Gastrocnemius medialis (tissue), 4 donors: Measurements from ENCODE around the gene RYR1. TPM values are rescaled to one million over a fixed set of nuclear protein-coding genes. Genes with fewer than 3 reads are reported as not detected.

Experiments
- ATAC-seq, 2 donors: fragments of 150-250 bp; one replicate each; pipeline ENCODE4 v1.9.1; 2016
- DNase-seq, 2 donors: peaks; one replicate each; pipeline ENCODE4 v3.0.0-alpha.2; 2019
- H3K27ac ChIP-seq, 4 donors: fragments of 200-600 bp; sonication (generic); 1 replicate in 1 of 4; 2 replicates in 3 of 4; pipeline ENCODE4 v1.5.1; 2016 to 2018; ENCODE audit warnings: mild to moderate bottlenecking in 2 of 4, moderate library complexity in 1 of 4
- H3K27me3 ChIP-seq, 3 donors: fragments of 200-600 bp; sonication (generic) in 2 of 3; 1 replicate in 1 of 3; 2 replicates in 2 of 3; pipeline versions ENCODE4 v1.5.1 to v1.6.0; 2016 to 2019; ENCODE audit warnings: mild to moderate bottlenecking in 1 of 3, moderate library complexity in 1 of 3
- H3K36me3 ChIP-seq, 2 donors: fragments of 200-600 bp; sonication (generic) in 1 of 2; one replicate each; pipeline ENCODE4 v1.5.1; 2017 to 2018
- H3K4me1 ChIP-seq, 2 donors: fragments of 200-600 bp; sonication (generic) in 1 of 2; one replicate each; pipeline ENCODE4 v1.5.1; 2016 to 2017; ENCODE audit warnings: mild to moderate bottlenecking in 2 of 2
- H3K4me3 ChIP-seq, 4 donors: fragments of 200-600 bp; sonication (generic) in 3 of 4; 1 replicate in 1 of 4; 2 replicates in 3 of 4; pipeline ENCODE4 v1.5.1; 2016 to 2019; ENCODE audit warnings: mild to moderate bottlenecking in 2 of 4
- H3K9me3 ChIP-seq, 3 donors: fragments of 200-600 bp; sonication (generic) in 2 of 3; 1 replicate in 1 of 3; 2 replicates in 2 of 3; pipeline ENCODE4 v1.5.1; 2016 to 2019
- POLR2A ChIP-seq, 2 donors: fragments of 450-650 bp; IDR thresholded peaks; one replicate each; pipeline ENCODE4 v1.6.1; 2017; ENCODE audit warnings: antibody characterized with exemption in 2 of 2, mild to moderate bottlenecking in 2 of 2, moderate library complexity in 2 of 2
- in situ Hi-C, 4 donors: fragments of 200-750 bp; cut with MboI; loops; one replicate each; pipeline versions ENCODE4 v1.15.0 to v1.8.0; 2017; ENCODE audit warnings: low sequenced_read_pairs in 4 of 4
- intact Hi-C: fragments of 100-400 bp; cut with DNase I; formaldehyde crosslinking; loops from one replicate; pipeline ENCODE4 v1.15.1; 2023; ENCODE audit warnings: low total_unique reads
- total RNA-seq, 4 donors: library from RNA; depleted of rRNA; stranded (reverse); fragments of >200 nt; gene quantifications; one replicate each; pipeline versions ENCODE4 v1.1.0 to v1.2.3, GENCODE V29; 2016
- TF ChIP-seq, protein P1 (sequence below), 5 experiments: fragments of 450-650 bp in 3 of 5; fragments of 200-600 bp in 2 of 5; sonication (generic) in 2 of 5; IDR thresholded peaks in 4 of 5; conservative IDR thresholded peaks in 1 of 5; 1 replicate in 4 of 5; 2 replicates in 1 of 5; pipeline ENCODE4 v1.5.1; 2016 to 2019; ENCODE audit warnings: antibody characterized with exemption in 5 of 5, mild to moderate bottlenecking in 3 of 5, moderate library complexity in 3 of 5

The RYR1 gene
- total RNA-seq, 4 donors from 2014 or later = 607 to 831 (median 724) TPM

DNA sequence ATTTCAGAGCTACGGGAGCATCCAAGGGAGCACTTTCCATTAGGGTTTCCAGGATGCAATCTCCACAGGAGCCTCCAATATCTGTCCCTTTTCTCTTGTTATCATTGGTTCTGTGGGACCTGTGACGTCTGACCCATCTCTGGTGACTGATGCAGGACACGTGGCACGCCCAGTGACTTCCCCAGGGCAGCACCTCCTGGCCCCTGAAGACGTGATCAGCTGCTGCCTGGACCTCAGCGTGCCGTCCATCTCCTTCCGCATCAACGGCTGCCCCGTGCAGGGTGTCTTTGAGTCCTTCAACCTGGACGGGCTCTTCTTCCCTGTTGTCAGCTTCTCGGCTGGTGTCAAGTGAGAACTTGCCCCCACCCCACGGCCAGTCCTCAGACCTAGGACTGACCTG is 25.5 kb downstream of the RYR1 start:
- Histone ChIP-seq H3K4me3 (no peak overlapping the region), H3K4me1 (no peaks in the 10 kb centered on the region), H3K9me3 (no peaks in the 10 kb centered on the region), H3K36me3 (peaks cover 0 to 90% of the 10 kb centered on the region in 2 donors), H3K27me3 (no peaks in the 10 kb centered on the region), H3K27ac (peak overlapping the region; percentile 21 to 69 (median 59))
- ATAC-seq (peak; percentile 23 to 31), DNase-seq (no peak)
- in situ Hi-C loops (no loop called here), intact Hi-C loops (loop anchor here (10.0 kb wide), 1 partner anchor 54 kb away; the partner anchor contains the start of gene FAM98C)
- TF ChIP-seq, protein P1, sequence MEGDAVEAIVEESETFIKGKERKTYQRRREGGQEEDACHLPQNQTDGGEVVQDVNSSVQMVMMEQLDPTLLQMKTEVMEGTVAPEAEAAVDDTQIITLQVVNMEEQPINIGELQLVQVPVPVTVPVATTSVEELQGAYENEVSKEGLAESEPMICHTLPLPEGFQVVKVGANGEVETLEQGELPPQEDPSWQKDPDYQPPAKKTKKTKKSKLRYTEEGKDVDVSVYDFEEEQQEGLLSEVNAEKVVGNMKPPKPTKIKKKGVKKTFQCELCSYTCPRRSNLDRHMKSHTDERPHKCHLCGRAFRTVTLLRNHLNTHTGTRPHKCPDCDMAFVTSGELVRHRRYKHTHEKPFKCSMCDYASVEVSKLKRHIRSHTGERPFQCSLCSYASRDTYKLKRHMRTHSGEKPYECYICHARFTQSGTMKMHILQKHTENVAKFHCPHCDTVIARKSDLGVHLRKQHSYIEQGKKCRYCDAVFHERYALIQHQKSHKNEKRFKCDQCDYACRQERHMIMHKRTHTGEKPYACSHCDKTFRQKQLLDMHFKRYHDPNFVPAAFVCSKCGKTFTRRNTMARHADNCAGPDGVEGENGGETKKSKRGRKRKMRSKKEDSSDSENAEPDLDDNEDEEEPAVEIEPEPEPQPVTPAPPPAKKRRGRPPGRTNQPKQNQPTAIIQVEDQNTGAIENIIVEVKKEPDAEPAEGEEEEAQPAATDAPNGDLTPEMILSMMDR (IDR thresholded peaks at IDR 0.05 in 4 of 5, conservative IDR thresholded peaks at IDR 0.05 in 1 of 5) = no peak
- TF ChIP-seq POLR2A (IDR thresholded peaks at IDR 0.05) = no peak

- H3K4me3 ChIP-seq = no peak overlapping the region
- DNase-seq (no peak), ATAC-seq (no peak)
- H3K36me3 ChIP-seq = peaks cover 0 to 95% of the 10 kb centered on the region in 2 donors
- intact Hi-C loops = no loop called here
- H3K27ac ChIP-seq = peak overlapping the region in 2 of 4 donors; percentile 51 to 57
- TF ChIP-seq POLR2A (IDR thresholded peaks at IDR 0.05) = no peak
- TF ChIP-seq, protein P1 (IDR thresholded peaks at IDR 0.05 in 4 of 5, conservative IDR thresholded peaks at IDR 0.05 in 1 of 5) = no peak
- in situ Hi-C loops = no loop called here
- H3K9me3 ChIP-seq = no peaks in the 10 kb centered on the region
- H3K4me1 ChIP-seq = no peaks in the 10 kb centered on the region
- no peaks in the 10 kb centered on the region for H3K27me3 ChIP-seq
Observed at GRCh38 chr19:38463365-38463764, 29.9 kb downstream of the RYR1 start.

DNA sequence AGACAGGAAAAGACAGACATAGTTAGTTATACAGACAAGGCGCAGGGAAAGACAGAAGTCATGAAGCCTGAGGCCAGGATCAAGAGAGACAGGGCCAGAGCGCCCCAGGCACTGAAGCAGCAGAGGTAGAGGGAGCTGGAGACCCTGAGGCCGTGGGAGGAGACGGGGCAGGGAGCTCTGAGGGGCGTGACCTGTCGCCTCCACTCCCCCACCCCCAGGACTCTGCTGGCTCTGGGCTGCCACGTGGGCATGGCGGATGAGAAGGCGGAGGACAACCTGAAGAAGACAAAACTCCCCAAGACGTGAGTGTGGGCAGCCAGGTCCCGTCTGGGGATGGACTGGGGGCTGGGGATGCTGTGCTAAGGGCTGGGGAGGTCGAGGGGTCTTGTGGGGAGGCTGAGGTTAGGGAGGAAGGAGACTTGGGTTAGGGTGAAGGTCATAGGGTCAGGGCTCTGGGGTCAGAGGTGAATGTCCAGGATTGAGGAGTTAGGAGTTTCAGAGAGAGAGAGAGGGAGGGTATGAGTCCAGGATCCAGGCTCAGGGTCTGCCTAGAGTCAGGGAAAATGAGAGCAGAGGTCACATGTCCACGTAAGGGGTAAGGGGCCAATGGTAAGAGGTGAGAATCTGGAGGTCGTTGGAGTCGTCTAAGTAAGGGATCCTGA is 31.1 kb downstream of the RYR1 start:
- Histone ChIP-seq H3K27ac (peak overlapping the region in 3 of 4 donors; percentile 14 to 57 (median 50)), H3K4me3 (no peak overlapping the region), H3K27me3 (no peaks in the 10 kb centered on the region), H3K36me3 (peaks cover 0 to 98% of the 10 kb centered on the region in 2 donors), H3K9me3 (no peaks in the 10 kb centered on the region), H3K4me1 (peaks cover 0 to 6% of the 10 kb centered on the region in 2 donors)
- in situ Hi-C loops (no loop called here), intact Hi-C loops (loop anchor here (5.0 kb wide), 1 partner anchor 48 kb away; no protein-coding TSS in a partner anchor)
- no peak for ATAC-seq
- TF ChIP-seq, protein P1 (IDR thresholded peaks at IDR 0.05 in 4 of 5, conservative IDR thresholded peaks at IDR 0.05 in 1 of 5) = no peak
- no peak for TF ChIP-seq POLR2A (IDR thresholded peaks at IDR 0.05)
- DNase-seq = no peak

DNA sequence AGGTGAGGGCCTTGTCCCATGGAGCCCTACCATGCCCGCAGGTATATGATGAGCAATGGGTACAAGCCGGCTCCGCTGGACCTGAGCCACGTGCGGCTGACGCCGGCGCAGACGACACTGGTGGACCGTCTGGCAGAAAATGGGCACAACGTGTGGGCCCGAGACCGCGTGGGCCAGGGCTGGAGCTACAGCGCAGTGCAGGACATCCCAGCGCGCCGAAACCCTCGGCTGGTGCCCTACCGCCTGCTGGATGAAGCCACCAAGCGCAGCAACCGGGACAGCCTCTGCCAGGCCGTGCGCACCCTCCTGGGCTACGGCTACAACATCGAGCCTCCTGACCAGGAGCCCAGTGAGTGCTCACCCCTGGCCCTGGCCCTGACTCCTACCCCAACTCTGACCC is 32.6 kb downstream of the RYR1 start:
- intact Hi-C loops = loop anchor here (5.0 kb wide), 1 partner anchor 46 kb away; no protein-coding TSS in a partner anchor
- ATAC-seq (no peak), DNase-seq (no peak)
- in situ Hi-C loops = no loop called here
- Histone ChIP-seq H3K9me3 (no peaks in the 10 kb centered on the region), H3K4me1 (peaks cover 0 to 10% of the 10 kb centered on the region in 2 donors), H3K27ac (peak overlapping the region in 1 of 4 donors; percentile 57), H3K27me3 (no peaks in the 10 kb centered on the region), H3K4me3 (no peak overlapping the region), H3K36me3 (peaks cover 0 to 95% of the 10 kb centered on the region in 2 donors)
- no peak for TF ChIP-seq POLR2A (IDR thresholded peaks at IDR 0.05)
- TF ChIP-seq, protein P1 (IDR thresholded peaks at IDR 0.05 in 4 of 5, conservative IDR thresholded peaks at IDR 0.05 in 1 of 5) = no peak
